C4-2B (cell line): Measurements from ENCODE around the gene OR2V2.

Source experiments
- ZFX ChIP-seq: fragments of 450-650 bp; IDR thresholded peaks from 2 replicates; pipeline ENCODE4 v1.6.1; 2017
- TF ChIP-seq, protein P1 (sequence below): fragments of 450-650 bp; conservative IDR thresholded peaks from 2 replicates; pipeline ENCODE4 v1.5.1; 2017; ENCODE audit warnings: mild to moderate bottlenecking

DNA sequence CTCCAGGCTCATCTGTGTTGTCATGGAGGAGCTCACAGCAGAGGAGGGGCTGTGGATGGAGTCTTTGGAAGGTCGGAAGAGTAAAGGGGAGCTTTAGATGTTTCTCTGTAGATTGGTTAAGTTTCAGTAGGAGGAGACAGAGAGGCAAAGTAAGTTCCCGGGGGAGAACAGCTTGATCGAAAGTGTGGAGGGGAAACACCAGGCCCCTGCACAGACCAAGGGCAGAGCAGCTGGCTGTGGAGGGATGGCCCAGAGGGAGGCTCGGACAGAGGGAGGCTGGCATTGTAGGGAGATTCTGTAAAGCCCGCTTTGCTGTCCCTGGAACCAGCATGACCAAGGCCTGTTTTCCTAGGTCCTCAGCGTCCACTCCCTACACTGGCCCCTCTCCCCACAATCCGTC lies 5.3 kb upstream of the OR2V2 start:
- TF ChIP-seq, protein P1, sequence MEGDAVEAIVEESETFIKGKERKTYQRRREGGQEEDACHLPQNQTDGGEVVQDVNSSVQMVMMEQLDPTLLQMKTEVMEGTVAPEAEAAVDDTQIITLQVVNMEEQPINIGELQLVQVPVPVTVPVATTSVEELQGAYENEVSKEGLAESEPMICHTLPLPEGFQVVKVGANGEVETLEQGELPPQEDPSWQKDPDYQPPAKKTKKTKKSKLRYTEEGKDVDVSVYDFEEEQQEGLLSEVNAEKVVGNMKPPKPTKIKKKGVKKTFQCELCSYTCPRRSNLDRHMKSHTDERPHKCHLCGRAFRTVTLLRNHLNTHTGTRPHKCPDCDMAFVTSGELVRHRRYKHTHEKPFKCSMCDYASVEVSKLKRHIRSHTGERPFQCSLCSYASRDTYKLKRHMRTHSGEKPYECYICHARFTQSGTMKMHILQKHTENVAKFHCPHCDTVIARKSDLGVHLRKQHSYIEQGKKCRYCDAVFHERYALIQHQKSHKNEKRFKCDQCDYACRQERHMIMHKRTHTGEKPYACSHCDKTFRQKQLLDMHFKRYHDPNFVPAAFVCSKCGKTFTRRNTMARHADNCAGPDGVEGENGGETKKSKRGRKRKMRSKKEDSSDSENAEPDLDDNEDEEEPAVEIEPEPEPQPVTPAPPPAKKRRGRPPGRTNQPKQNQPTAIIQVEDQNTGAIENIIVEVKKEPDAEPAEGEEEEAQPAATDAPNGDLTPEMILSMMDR, result no peak
- TF ChIP-seq ZFX, result no peak
